D721Med (cell line): ENCODE measurements around the gene MRRF.

Source experiments
- DNase-seq: peaks from one replicate; pipeline ENCODE4 v3.0.0; 2011; ENCODE audit warnings: low spot score; ENCODE audit not compliant: insufficient read length
- FAIRE-seq: peaks from 2 replicates; lab custom pipeline; 2011; peaks lifted over from hg19 to GRCh38; lab: Jason Lieb, UNC
- TF ChIP-seq, protein P1 (sequence below): IDR thresholded peaks from 2 replicates; pipeline ENCODE4 v1.5.1; 2012; ENCODE audit warnings: mild to moderate bottlenecking, control low read depth; ENCODE audit not compliant: insufficient read depth; ENCODE audit errors: missing control alignments

MRRF gene

DNA sequence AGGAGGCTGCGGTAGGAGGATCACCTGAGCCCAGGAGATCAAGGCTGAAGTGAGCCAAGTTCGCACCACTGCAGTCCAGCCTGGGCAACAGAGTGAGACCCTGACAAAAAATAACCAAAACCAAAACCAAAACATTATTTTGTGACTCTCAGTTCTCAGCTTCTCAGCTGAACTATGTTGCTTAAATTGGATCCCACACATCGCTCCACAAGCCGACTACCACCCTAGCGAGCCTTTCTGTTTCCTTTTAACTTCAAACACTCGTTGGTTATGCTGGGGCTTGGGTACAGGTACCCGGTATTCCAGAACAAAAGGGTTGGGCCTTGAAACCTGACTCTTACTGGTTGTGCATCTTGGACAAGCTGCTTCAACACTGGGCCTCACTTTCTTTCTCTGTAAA is 102.4 kb downstream of the MRRF start:
- no peak for DNase-seq
- TF ChIP-seq, protein P1, sequence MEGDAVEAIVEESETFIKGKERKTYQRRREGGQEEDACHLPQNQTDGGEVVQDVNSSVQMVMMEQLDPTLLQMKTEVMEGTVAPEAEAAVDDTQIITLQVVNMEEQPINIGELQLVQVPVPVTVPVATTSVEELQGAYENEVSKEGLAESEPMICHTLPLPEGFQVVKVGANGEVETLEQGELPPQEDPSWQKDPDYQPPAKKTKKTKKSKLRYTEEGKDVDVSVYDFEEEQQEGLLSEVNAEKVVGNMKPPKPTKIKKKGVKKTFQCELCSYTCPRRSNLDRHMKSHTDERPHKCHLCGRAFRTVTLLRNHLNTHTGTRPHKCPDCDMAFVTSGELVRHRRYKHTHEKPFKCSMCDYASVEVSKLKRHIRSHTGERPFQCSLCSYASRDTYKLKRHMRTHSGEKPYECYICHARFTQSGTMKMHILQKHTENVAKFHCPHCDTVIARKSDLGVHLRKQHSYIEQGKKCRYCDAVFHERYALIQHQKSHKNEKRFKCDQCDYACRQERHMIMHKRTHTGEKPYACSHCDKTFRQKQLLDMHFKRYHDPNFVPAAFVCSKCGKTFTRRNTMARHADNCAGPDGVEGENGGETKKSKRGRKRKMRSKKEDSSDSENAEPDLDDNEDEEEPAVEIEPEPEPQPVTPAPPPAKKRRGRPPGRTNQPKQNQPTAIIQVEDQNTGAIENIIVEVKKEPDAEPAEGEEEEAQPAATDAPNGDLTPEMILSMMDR, result no peak
- no peak for FAIRE-seq

DNA sequence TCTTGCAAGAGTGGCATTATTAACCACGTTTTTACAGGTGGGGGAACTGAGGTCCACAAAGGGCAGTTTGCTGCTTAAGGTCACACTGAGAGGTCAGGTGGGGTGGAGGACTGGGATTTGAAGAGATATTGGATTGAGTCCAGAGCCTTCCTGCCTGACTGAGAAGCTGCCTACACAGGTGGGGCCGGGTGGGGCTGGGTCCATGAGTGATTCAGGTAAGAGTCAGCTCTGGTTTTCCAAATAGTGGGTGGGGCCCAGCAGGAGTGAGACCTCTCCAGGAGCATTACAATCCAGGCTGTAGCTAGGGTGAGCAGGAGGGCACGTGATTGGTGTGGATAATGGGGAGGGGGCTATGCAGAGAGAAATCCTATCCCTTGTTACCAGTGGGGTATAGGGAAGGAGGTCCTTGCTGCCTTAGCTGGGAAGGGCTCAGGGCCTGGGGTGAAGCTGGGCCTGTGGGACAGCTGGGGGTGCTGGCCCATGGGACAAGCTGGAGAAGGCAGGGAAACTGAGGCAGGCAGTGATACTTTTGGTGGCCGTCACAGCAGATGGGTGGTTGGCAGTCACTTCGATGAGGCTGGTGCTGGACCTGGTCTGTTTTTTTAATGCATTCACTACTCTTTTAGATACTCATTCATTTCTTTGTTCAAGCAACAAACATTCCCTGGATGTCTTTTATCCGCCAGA is 103.2 kb downstream of the MRRF start:
- no peak for DNase-seq
- no peak for FAIRE-seq
- TF ChIP-seq, protein P1, result no peak

DNA sequence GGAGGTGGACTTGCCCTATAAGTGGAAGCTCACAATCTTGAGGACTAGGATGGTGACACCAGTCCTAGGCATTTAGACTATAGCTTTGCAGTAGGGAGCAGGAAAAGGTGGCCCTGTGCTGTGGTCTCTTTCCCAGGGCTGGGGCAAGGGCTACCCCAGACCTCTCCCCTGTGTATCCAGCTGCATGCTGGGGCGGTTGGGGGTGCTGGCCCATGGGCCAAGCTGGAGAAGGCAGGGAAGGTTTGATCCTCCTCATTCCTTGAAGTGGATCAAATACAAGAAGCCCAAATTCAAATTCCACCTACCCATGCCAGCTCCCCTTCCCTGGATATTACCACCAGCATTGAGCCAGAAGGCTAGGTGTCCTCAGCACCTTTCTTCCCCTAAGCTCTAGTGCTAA is 104.0 kb downstream of the MRRF start:
- FAIRE-seq, result no peak
- DNase-seq, result no peak
- TF ChIP-seq, protein P1, result no peak

DNA sequence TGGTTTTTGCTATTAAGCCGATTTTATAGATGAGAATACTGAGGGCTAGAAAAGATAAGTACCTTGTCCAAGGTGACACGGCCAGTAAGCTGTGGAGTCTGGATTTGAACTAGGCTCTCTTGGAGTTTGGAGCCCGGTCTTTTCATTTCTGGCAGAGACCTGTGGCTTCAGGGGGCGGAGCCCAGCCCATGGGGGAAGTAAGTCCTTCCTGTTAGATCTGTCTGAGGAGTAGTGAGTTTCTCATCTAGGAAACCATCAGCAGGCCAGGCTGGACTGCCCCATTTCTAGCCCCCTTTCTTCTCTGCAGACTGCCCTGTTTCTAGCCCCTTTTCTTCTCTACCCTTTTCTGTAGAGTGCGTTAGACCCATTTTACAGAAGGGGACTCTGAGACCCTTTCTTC is 105.6 kb downstream of the MRRF start:
- TF ChIP-seq, protein P1, result no peak
- FAIRE-seq (no peak), DNase-seq (no peak)

DNA sequence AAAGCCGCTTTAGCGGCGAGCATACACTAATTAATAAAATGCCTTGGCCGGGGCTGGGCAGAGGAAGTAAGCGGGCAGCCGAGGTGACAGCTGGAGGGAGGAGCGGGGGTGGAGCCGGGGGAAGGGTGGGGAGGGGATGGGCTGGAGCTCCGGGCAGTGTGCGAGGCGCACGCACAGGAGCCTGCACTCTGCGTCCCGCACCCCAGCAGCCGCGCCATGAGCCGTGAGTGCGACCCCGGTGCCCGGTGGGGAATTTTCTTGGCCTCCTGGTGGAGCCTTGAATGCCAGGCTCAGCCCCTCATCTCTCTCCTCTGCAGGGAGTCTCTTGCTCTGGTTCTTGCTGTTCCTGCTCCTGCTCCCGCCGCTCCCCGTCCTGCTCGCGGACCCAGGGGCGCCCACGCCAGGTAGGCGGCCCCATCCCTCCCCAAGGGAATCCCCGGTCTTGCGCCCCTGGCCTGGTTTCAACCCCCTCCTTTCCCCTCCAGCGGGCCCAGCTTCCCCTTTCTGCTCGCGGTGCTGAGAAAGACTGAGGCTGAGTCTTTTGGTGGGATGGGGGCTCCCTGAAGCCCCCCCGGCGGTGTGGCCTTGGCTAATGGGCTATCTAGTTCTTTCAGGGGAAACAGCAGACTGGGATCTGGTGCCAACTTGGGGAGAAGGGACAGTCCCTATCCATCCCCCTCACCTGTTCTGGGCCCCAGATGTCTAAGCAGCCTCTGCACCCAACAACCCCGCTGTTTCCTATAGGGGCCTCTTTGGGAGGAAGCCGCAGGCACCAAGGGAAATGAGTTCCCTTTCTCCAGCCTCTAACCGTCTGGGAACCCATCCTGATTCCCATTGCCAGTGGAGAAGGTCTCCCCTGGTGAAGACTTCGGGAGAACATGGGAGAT is 106.4 kb downstream of the MRRF start, which contains the start of gene PTGS1:
Gene PTGS1, plus strand, starts transcription at position 156 of the 887 bp plus-strand sequence. Its CDS starts 61 bp downstream, at position 217.
- TF ChIP-seq, protein P1, result no peak
- DNase-seq, result peak; percentile 89
- FAIRE-seq, result no peak

DNA sequence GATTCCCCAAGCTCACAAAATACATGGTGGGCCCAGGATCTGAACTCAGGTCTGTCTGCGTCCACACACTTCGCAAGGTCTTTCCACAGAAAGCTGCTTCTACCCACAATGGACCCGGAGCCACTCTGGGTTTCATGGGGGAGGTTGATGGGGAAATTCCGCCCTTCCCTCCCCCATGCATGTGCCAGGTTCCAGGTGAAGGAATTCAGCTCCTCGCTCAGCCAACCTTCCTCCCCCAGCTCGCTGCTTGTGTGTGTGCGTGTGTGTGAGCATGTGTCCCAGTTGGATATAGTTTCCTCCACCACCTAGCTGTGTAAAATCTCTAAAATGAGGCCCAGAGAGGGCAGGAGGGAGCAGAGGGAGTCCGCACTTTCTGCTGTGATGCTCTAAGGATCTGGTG is 107.2 kb downstream of the MRRF start:
- TF ChIP-seq, protein P1, result no peak
- DNase-seq (no peak), FAIRE-seq (no peak)
